Measurements from ENCODE around the gene TNFAIP1.
"Not testable (repeated sequence)": the region's sequence is repeated elsewhere in the genome, so short reads cannot be mapped to it uniquely, and the experiment has no call there.

Gene TNFAIP1

DNA sequence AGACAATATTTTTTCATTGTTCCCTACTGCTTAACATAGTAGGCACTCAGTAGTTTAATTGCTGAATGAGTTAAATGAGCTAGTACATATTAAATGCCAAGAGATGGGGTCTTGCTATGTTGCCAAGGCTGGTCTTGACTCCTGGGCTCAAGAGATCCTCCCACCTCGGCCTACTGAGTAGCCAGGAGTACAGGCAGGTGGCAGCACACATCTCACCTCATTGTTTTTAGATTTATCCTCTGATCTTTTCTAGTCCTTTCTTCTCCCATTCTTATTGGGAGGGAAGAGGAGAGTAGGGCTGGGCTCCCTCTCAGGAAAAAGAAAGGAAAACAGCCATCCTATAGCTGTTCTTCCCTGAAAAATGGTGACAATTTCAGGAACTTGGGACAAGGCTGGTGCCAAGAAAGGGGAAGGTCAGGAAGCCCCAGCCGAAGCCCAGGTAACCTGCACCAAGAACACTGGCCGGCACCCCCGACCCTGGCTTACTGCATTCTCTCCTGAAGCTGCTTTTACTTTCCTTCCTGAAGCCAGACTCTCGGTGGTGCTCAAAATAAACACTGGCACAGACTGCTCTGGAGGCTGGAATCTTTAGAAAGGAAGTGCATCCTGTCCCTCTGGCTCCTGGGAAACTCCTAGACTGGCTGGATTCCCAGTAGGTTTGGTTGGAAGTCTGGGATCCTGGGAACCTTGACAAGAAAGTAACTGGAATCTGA, 2.7 kb downstream of the TNFAIP1 start:
- Histone ChIP-seq H3K4me3 (ENCODE audit: low read length) (no peak overlapping the region), H3K27me3 (ENCODE audit: control insufficient read depth, insufficient read depth, low read length) (no peaks in the 10 kb centered on the region), H3K4me1 (ENCODE audit: control insufficient read depth, insufficient read depth, low read length) (no peaks in the 10 kb centered on the region), H3K36me3 (ENCODE audit: control insufficient read depth, insufficient read depth, low read length) (peaks cover 15% of the 10 kb centered on the region), H3K27ac (ENCODE audit: low read length) (no peak overlapping the region), H3K9me3 (ENCODE audit: control insufficient read depth, insufficient read depth, low read length) (no peaks in the 10 kb centered on the region)
- DNase-seq (ENCODE audit: low read depth, low spot score) = no peak
- WGBS (ENCODE audit: insufficient coverage, insufficient read length) = no CpG with 5 or more reads among the region's 5 CpGs

DNA sequence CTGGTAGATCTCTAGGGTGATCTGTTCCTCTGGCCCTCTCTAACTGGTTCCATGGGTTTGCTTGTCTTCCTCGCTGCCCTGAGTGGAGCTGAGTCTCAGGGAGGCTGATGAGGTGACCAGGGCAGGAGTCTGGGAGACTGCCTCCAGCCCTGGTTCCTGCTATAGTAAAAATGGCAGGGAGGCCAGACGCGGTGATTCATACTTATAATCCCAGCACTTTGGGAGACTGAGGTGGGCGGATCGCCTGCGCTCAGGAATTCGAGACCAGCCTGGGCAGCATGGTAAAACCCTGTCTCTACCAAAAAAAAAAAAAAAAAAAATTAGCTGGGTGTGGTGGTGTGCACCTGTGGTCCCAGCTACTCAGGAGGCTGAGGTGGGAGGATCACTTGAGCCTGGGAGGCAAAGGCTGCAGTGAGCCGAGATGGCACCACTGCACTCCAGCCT, 3.2 kb downstream of the TNFAIP1 start:
- not testable (repeated sequence) for H3K27me3 ChIP-seq (ENCODE audit: control insufficient read depth, insufficient read depth, low read length); H3K9me3 ChIP-seq (ENCODE audit: control insufficient read depth, insufficient read depth, low read length); H3K27ac ChIP-seq (ENCODE audit: low read length); H3K4me3 ChIP-seq (ENCODE audit: low read length); DNase-seq (ENCODE audit: low read depth, low spot score); H3K4me1 ChIP-seq (ENCODE audit: control insufficient read depth, insufficient read depth, low read length)
- no CpG with 5 or more reads among the region's 8 CpGs for WGBS (ENCODE audit: insufficient coverage, insufficient read length)
- H3K36me3 ChIP-seq (ENCODE audit: control insufficient read depth, insufficient read depth, low read length) = peaks cover 17% of the 10 kb centered on the region

DNA sequence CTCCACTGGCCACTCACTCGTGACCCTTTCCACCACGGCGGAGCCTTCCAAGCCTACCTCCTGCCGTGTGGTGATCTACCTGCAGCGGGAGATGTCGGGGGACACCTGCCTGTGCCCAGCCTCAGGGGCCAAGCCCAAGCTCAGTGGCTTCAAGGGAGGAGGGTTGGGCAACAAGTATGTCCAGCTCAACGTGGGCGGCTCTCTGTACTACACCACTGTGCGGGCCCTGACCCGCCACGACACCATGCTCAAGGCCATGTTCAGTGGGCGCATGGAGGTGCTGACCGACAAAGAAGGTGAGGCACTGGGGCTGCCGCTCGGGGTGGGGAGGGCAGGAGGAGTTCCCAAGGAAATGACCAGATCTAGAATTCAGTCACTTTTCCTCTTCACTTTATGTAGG, 3.9 kb downstream of the TNFAIP1 start:
- no peaks in the 10 kb centered on the region for H3K9me3 ChIP-seq (ENCODE audit: control insufficient read depth, insufficient read depth, low read length)
- no peak overlapping the region for H3K27ac ChIP-seq (ENCODE audit: low read length)
- no peak for DNase-seq (ENCODE audit: low read depth, low spot score)
- H3K4me1 ChIP-seq (ENCODE audit: control insufficient read depth, insufficient read depth, low read length) = no peaks in the 10 kb centered on the region
- WGBS (ENCODE audit: insufficient coverage, insufficient read length) = no CpG with 5 or more reads among the region's 15 CpGs
- H3K27me3 ChIP-seq (ENCODE audit: control insufficient read depth, insufficient read depth, low read length) = no peaks in the 10 kb centered on the region
- no peak overlapping the region for H3K4me3 ChIP-seq (ENCODE audit: low read length)
- peaks cover 22% of the 10 kb centered on the region for H3K36me3 ChIP-seq (ENCODE audit: control insufficient read depth, insufficient read depth, low read length)

DNA sequence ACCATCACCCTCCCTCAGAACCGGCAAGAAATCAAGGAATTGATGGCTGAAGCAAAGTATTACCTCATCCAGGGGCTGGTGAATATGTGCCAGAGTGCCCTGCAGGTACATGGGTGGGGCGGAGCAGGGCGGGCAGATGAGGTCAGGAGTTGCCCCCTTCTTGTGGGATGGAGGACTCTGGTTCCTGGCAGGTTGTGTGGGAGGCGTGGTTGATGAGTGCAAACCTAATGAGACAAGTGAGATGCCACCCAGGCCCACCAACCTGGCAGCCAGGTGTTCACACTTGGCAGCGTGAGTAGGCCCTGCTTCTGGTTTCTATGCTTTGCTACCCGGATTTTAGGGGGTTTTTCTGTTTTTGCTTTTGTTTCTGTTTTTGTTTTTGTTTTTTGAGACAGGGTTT, 4.8 kb downstream of the TNFAIP1 start:
- H3K27me3 ChIP-seq (ENCODE audit: control insufficient read depth, insufficient read depth, low read length) = no peaks in the 10 kb centered on the region
- H3K27ac ChIP-seq (ENCODE audit: low read length) = no peak overlapping the region
- H3K9me3 ChIP-seq (ENCODE audit: control insufficient read depth, insufficient read depth, low read length) = no peaks in the 10 kb centered on the region
- DNase-seq (ENCODE audit: low read depth, low spot score) = no peak
- H3K4me1 ChIP-seq (ENCODE audit: control insufficient read depth, insufficient read depth, low read length) = no peaks in the 10 kb centered on the region
- H3K4me3 ChIP-seq (ENCODE audit: low read length) = no peak overlapping the region
- WGBS (ENCODE audit: insufficient coverage, insufficient read length) = no CpG with 5 or more reads among the region's 6 CpGs
- peaks cover 23% of the 10 kb centered on the region for H3K36me3 ChIP-seq (ENCODE audit: control insufficient read depth, insufficient read depth, low read length)

DNA sequence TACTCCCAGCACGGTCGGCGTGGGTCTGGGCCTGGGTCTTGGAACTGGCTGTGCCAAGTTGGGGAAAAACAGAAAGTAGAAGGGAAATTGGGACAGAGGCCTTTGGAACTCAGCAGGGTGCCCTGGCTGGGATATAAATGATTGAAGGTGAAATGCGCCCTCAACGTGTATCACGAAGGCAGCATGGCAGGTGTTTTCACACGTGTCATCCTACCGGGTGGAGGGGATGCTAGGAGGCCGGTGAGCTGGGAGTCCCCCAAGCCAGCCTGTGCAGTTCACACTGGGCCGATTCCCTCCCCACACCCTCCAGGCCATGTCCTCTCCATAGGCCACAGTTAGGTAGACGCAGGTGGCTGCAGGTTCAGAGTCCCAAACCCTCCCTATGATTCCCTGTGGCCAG, 6.0 kb downstream of the TNFAIP1 start:
- Histone ChIP-seq H3K27me3 (ENCODE audit: control insufficient read depth, insufficient read depth, low read length) (no peaks in the 10 kb centered on the region), H3K36me3 (ENCODE audit: control insufficient read depth, insufficient read depth, low read length) (peaks cover 28% of the 10 kb centered on the region), H3K4me1 (ENCODE audit: control insufficient read depth, insufficient read depth, low read length) (no peaks in the 10 kb centered on the region), H3K27ac (ENCODE audit: low read length) (no peak overlapping the region), H3K9me3 (ENCODE audit: control insufficient read depth, insufficient read depth, low read length) (no peaks in the 10 kb centered on the region), H3K4me3 (ENCODE audit: low read length) (no peak overlapping the region)
- no CpG with 5 or more reads among the region's 11 CpGs for WGBS (ENCODE audit: insufficient coverage, insufficient read length)
- DNase-seq (ENCODE audit: low read depth, low spot score) = no peak

DNA sequence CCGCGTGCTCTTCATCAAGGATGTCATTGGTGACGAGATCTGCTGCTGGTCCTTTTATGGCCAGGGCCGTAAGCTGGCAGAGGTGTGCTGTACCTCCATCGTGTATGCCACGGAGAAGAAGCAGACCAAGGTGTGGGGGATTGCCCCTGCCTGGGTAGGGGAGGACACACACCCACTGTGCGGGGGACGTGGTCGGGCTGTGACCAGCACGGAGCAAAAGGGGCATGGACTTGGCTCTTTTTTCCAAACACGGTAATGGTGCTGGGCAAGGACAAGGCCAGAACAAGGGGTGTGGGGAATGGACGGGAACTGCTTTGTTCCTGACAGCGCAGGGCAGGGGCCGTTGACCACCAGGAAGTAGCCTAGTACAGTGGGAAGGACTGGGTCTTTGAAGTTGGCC, 6.8 kb downstream of the TNFAIP1 start:
- no CpG with 5 or more reads among the region's 14 CpGs for WGBS (ENCODE audit: insufficient coverage, insufficient read length)
- H3K9me3 ChIP-seq (ENCODE audit: control insufficient read depth, insufficient read depth, low read length) = no peaks in the 10 kb centered on the region
- DNase-seq (ENCODE audit: low read depth, low spot score) = no peak
- no peak overlapping the region for H3K27ac ChIP-seq (ENCODE audit: low read length)
- H3K4me1 ChIP-seq (ENCODE audit: control insufficient read depth, insufficient read depth, low read length) = no peaks in the 10 kb centered on the region
- no peaks in the 10 kb centered on the region for H3K27me3 ChIP-seq (ENCODE audit: control insufficient read depth, insufficient read depth, low read length)
- peaks cover 28% of the 10 kb centered on the region for H3K36me3 ChIP-seq (ENCODE audit: control insufficient read depth, insufficient read depth, low read length)
- H3K4me3 ChIP-seq (ENCODE audit: low read length) = no peak overlapping the region

DNA sequence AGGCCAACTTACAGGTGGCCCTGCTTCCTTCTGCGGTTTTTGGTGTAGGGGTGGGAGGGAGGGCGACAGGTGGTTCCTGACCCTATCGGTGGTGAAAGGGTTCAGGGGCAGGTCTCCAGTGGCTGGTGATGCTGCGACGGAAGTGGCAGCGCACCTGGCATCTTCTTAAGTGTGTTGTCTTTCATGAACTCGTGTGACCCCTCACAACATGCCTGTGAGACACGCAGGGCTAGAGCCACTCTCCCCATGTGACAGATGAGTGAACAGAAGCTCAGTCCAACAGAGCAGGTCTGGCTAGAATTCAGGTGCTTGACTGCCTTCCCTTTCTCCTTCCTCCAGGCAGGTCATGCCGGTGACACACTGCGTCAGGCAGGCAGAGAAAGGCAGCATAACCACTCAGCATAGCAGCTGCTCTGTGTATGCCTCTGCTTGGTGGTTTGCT, 8.0 kb downstream of the TNFAIP1 start:
- Histone ChIP-seq H3K27ac (ENCODE audit: low read length) (no peak overlapping the region), H3K9me3 (ENCODE audit: control insufficient read depth, insufficient read depth, low read length) (no peaks in the 10 kb centered on the region), H3K27me3 (ENCODE audit: control insufficient read depth, insufficient read depth, low read length) (no peaks in the 10 kb centered on the region), H3K36me3 (ENCODE audit: control insufficient read depth, insufficient read depth, low read length) (peaks cover 30% of the 10 kb centered on the region), H3K4me3 (ENCODE audit: low read length) (no peak overlapping the region), H3K4me1 (ENCODE audit: control insufficient read depth, insufficient read depth, low read length) (no peaks in the 10 kb centered on the region)
- no peak for DNase-seq (ENCODE audit: low read depth, low spot score)
- WGBS (ENCODE audit: insufficient coverage, insufficient read length) = no CpG with 5 or more reads among the region's 10 CpGs

DNA sequence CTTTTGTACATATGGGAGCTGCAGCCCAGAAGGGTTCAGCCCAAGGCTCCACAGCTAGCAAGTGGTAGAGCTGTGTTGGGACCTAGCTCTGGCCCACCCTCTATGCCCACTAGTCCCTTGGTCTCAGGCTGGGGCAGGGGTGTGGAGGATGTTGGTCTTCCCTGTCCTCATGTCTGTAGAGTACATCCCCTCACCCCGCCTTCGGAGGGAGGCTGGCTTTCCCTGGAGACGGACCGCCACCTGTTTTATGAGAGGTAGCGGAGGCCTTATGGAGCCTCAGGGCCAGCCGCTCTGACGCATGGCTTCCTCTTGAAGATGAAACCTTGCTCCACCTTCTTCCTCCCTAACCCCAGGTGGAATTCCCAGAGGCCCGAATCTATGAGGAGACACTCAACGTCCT, 8.4 kb downstream of the TNFAIP1 start:
- no CpG with 5 or more reads among the region's 9 CpGs for WGBS (ENCODE audit: insufficient coverage, insufficient read length)
- Histone ChIP-seq H3K27ac (ENCODE audit: low read length) (no peak overlapping the region), H3K36me3 (ENCODE audit: control insufficient read depth, insufficient read depth, low read length) (peaks cover 34% of the 10 kb centered on the region)

DNA sequence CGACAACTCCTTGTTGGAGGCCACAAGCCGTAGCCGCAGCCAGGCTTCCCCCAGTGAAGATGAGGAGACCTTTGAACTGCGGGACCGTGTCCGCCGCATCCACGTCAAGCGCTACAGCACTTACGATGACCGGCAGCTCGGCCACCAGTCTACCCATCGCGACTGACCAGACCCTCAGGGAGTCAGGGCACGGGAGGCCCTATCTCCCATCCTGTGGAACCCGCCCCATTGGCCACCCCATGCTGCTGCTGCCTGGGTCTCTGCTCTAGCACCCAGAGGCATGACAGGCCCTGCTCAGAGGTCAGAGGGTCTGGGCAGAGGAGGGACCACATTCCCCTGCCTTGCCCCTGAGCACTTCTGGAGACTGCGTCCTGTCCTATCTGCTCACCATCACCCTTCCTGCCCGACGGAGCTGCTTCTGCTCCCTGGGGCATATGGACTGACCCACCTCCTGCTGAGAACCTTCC, 8.9 kb downstream of the TNFAIP1 start:
- H3K36me3 ChIP-seq (ENCODE audit: control insufficient read depth, insufficient read depth, low read length) = peaks cover 33% of the 10 kb centered on the region
- H3K27ac ChIP-seq (ENCODE audit: low read length) = no peak overlapping the region
- WGBS (ENCODE audit: insufficient coverage, insufficient read length) = no CpG with 5 or more reads among the region's 19 CpGs
- no peaks in the 10 kb centered on the region for H3K4me1 ChIP-seq (ENCODE audit: control insufficient read depth, insufficient read depth, low read length)
- H3K27me3 ChIP-seq (ENCODE audit: control insufficient read depth, insufficient read depth, low read length) = no peaks in the 10 kb centered on the region
- DNase-seq (ENCODE audit: low read depth, low spot score) = no peak
- no peak overlapping the region for H3K4me3 ChIP-seq (ENCODE audit: low read length)
- H3K9me3 ChIP-seq (ENCODE audit: control insufficient read depth, insufficient read depth, low read length) = no peaks in the 10 kb centered on the region

More for the DNA sequence above, 8.4 kb downstream of the TNFAIP1 start:
- no peak overlapping the region for H3K4me3 ChIP-seq (ENCODE audit: low read length)
- H3K9me3 ChIP-seq (ENCODE audit: control insufficient read depth, insufficient read depth, low read length) = no peaks in the 10 kb centered on the region
- DNase-seq (ENCODE audit: low read depth, low spot score) = no peak
- no peaks in the 10 kb centered on the region for H3K27me3 ChIP-seq (ENCODE audit: control insufficient read depth, insufficient read depth, low read length)
- no peaks in the 10 kb centered on the region for H3K4me1 ChIP-seq (ENCODE audit: control insufficient read depth, insufficient read depth, low read length)

DNA sequence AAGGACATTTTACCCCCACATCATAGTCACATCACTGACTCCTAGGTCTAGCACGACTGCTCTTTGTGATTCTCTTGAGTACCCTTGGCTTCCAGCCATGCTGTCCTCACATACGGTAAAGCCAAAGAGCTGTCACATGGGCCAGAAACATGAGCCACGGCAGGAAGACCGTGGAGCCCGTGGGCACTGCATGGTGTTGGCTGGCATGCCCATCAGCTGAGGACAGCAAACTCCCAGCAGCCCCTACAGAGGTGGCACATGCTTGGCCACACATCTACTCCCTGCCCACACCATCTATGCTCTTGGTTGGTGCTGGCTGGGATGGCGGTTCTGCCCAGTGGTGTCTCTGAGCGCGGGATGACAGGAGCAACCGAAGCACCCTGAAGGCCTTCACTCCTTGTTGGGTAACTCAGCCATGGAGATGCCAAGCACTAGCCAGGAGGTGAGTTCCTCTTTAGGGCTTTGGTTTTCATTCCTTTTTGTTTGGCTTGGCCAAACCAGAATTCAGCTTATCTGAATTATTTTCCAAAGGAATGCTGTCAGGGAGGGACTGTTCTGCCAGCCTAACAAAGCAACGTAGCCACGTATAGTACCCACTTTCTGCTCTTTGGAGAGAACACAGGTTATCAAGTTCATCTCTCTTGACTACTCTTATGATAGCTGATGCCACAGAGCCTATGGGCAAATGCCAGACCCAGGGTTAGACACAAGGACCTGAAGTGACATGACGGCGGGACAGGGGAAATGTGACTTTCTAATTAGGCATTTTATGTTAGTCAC, 10.0 kb downstream of the TNFAIP1 start:
- H3K27ac ChIP-seq (ENCODE audit: low read length) = no peak overlapping the region
- DNase-seq (ENCODE audit: low read depth, low spot score) = no peak
- peaks cover 37% of the 10 kb centered on the region for H3K36me3 ChIP-seq (ENCODE audit: control insufficient read depth, insufficient read depth, low read length)
- H3K9me3 ChIP-seq (ENCODE audit: control insufficient read depth, insufficient read depth, low read length) = no peaks in the 10 kb centered on the region
- no peaks in the 10 kb centered on the region for H3K4me1 ChIP-seq (ENCODE audit: control insufficient read depth, insufficient read depth, low read length)
- H3K27me3 ChIP-seq (ENCODE audit: control insufficient read depth, insufficient read depth, low read length) = no peaks in the 10 kb centered on the region
- WGBS (ENCODE audit: insufficient coverage, insufficient read length) = no CpG with 5 or more reads among the region's 13 CpGs
- no peak overlapping the region for H3K4me3 ChIP-seq (ENCODE audit: low read length)

Measured in iPS DF 6.9 (cell line).